Measurements from ENCODE around the gene QSOX1.

QSOX1 gene

DNA sequence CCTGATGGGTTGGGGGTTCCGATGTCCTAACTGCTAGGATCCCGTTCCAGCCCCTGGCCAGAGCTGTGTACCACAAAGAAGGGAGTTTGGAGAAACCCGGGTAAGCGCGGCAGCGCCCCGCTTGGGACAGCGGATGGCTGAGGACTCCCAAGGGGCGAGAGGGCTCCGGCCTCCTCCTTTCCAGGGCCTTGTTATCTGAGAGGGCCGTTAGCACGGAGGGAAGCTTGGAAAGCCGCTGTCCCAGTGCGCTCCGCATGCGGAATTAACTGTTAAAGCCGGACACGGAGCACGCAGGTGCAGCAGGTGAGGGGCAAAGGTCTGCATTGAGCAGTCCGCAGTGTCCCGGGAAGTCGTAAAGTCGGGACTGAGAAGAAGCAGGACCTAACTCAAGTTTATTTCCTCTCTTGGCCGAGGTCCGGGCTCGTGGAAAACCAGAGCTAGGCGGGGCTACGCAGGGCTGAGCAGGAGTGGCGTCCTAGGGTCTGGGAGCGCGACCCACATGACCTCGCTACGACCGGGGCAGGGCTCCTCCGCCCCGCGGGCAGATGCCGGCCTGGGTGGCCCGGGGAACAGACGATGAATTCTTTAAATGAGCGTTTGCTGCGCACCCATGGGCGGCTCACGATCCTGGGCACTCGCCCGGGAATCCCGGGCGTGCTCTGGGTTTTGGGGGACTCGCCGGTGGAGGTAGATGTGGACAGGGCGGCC is 79.9 kb downstream of the QSOX1 start:
- no peak for DNase-seq (ENCODE audit: low read depth in 1 of 2, low spot score in 1 of 2)

GRCh38 chr1:180235077-180235501 is 80.4 kb downstream of the QSOX1 start:
- DNase-seq (ENCODE audit: low read depth in 1 of 2, low spot score in 1 of 2): no peak

DNA sequence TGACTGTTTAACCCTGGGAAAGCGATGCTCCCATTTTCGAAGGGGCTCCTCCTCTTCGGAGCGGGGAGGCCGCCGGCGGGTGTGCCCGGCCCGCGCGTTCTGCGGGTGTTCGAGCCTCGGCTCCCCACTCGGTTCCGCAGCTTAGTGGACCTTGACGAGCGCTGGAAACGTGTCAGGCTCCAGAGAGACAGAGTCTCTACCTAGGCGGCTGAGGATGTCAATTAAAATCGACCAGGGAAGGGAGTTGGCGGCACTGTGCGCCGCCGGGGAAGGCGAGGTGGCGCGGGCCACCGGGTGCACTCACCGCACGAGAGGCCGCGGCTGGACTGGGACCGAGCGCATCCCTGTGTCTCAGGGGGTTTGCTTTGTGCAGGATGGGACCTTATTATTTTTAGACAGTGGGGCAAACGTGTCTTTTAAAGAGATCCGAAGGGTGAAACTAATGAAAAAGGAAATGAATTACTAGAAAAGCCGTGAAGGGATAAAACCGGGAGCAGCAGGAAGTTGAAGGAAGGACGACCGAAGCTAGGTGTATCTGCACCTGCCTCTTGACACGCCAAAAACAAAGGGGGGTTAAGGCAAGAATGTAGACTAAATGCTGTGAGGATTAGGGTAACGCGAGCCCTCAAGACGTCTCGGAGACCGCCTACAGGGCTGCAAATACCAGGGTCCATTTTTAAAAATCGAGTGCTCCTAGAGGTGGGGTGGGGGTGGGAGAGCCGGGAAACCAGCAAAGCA is 81.0 kb downstream of the QSOX1 start:
- no peak for DNase-seq (ENCODE audit: low read depth in 1 of 2, low spot score in 1 of 2)

- DNase-seq (ENCODE audit: low read depth in 1 of 2, low spot score in 1 of 2): no peak
Observed at GRCh38 chr1:180236698-180237509, 82.2 kb downstream of the QSOX1 start.

DNA sequence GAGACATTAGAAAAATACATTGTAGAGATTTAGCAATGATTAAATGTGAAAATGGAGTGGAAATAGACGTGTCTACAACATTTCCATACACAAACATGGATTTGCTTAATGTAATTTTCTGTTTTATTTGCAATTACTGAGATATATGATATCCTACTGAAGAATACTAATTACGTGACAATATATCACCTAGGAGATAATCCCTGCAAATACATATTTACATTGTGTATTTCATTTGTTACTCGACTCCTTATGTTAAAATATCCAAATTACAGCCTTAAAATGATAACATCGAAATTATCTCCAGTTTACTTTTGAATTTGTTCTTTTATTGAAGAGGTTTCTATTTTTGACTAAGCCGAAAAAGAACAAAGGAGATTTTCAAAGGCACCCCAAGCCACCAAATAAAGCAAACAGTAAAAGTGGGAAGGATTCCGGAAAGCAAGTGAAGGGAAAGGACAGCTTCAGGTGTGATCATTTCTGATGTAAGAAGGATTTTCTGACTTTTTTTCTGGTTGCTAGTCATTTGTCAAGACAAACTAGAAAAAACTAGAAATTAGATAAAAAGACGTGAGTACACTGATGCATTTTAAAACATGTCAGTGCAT is 83.3 kb downstream of the QSOX1 start:
- no peak for DNase-seq (ENCODE audit: low read depth in 1 of 2, low spot score in 1 of 2)

GRCh38 chr1:180238675-180239074 is 84.0 kb downstream of the QSOX1 start:
- DNase-seq (ENCODE audit: low read depth in 1 of 2, low spot score in 1 of 2): no peak

DNA sequence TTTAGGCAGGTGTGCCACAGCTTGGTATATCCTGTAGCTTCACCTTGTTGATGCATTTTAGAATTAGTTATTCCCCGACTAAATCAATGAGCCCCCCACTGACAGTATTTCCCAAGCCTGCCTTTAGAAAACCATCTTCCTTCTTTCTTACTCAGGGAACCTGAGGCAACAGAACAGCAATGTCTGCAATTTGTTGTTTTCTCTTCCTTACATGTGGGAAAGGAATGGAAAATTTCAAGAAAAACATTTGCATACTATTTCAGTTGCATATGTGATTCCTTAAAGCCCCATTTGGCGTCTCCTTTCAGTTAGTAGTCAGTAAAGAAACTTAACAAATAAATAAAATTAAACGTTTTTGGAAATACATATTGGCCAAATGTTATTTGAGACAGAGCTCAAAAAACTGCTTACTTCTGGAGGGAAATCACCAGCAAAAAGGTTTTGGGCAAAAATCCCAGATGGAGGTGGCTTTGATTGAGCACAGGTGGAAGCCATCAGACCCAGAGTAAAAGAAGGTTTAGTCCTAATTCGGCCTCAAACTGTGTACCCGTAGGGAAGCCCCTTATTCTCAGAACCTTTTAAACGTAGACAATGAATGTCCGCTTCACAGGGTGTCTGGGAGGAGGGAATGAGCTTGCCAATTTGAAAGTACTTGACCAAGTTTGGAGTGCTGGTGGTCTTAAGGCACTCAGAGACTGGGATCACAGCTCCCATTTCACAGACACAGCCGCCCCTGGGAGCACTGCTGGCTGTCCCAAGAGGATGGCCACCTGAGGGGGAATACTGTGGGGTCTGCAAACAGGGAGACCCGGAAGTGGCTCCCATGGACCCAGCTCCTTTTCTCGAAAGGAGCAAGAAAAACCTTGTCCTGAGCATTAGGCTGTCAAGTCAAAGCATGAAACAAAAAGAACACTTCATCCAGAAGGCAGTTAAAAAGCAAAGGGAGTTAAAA is 84.8 kb downstream of the QSOX1 start:
- no peak for DNase-seq (ENCODE audit: low read depth in 1 of 2, low spot score in 1 of 2)

GRCh38 chr1:180241716-180242544 is 87.3 kb downstream of the QSOX1 start:
- no peak for DNase-seq (ENCODE audit: low read depth in 1 of 2, low spot score in 1 of 2)

DNA sequence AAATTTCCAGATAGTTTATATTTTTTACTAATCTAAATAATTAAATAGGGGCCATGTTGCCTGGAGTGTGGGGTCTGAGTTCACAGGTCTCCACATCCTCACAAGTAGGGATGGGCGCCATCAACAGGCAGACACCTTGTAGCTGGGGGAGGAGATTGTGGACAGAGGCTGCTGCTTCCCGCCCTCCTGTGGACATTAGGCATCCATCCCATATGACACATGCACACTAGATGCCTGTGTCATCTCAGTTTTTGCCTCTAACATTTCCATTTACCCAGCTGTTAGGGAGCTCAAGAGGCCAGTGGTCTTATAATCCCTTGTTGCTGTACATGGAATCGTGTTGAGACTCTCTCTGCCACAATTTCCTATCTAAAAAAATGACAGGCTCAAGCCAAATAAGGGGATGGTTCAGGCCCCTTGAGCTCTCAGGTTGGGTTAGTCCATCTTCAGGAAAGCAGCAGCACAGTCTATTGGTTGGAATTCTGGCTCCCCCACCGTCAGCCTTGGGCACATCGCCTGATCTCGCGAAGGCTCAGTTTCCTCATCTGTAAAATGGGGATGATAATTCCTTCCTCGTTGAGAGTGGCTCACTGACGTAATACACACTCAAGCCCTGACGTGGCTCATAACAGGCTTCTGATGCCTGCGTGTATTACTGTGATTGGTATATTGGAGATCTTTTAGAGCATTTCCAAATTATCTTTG is 89.0 kb downstream of the QSOX1 start:
- no peak for DNase-seq (ENCODE audit: low read depth in 1 of 2, low spot score in 1 of 2)

GRCh38 chr1:180244840-180245239 is 90.2 kb downstream of the QSOX1 start:
- no peak for DNase-seq (ENCODE audit: low read depth in 1 of 2, low spot score in 1 of 2)

DNA sequence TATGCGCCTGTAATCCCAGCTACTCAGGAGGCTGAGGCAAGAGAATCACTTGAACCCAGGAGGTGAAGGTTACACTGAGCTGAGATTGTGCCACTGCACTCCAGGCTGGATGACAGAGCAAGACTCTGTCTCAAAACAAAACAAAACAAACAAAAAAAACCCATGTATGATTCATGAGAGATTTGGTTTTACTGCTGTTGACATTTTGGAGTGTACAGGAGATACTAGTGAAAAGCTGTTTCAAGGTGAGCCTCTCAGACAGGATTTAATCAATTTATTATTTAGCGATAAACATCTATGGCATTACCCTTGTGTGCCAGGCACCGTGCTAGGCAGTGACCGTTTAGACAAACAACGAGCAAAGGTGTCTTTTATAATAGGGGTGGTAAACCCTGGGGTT is 91.9 kb downstream of the QSOX1 start:
- DNase-seq (ENCODE audit: low read depth in 1 of 2, low spot score in 1 of 2): no peak

DNA sequence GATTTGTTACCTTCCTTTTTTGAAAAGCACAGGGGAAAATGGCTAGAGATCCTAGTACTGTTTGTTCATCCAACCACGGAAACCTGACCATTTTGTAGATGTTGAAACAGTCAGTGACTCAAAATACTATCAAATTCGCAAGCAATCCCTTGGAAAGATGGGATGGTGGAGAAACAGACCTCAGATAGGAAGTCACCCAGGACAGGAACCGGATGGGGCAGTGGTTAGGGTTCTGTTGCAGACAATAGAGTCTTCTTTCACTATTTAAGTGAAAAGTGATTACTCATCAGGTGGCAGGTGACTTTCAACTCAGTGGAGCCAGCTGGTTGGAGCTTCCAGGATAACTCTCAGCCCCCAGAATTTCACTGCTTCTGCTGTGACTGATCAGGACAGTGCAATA is 92.4 kb downstream of the QSOX1 start:
- no peak for DNase-seq (ENCODE audit: low read depth in 1 of 2, low spot score in 1 of 2)

- DNase-seq (ENCODE audit: low read depth in 1 of 2, low spot score in 1 of 2): no peak
Observed at GRCh38 chr1:180247580-180247979, 92.9 kb downstream of the QSOX1 start.

DNA sequence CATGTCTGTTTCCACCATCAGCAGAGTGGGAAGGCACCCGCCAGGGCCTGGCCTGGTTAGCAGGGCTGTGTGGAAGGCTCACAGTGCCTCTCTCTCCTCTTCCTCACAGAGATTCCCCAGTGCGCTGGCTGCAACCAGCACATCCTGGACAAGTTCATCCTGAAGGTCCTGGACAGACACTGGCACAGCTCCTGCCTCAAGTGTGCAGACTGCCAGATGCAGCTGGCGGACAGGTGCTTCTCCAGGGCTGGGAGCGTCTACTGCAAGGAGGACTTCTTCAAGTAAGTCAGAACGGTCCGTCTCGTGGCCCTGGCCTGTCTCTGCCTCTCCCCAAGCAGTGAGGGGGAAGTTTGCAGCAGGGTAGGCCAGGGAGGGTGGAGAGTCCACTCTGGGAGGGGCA is 93.5 kb downstream of the QSOX1 start:
- no peak for DNase-seq (ENCODE audit: low read depth in 1 of 2, low spot score in 1 of 2)

DNA sequence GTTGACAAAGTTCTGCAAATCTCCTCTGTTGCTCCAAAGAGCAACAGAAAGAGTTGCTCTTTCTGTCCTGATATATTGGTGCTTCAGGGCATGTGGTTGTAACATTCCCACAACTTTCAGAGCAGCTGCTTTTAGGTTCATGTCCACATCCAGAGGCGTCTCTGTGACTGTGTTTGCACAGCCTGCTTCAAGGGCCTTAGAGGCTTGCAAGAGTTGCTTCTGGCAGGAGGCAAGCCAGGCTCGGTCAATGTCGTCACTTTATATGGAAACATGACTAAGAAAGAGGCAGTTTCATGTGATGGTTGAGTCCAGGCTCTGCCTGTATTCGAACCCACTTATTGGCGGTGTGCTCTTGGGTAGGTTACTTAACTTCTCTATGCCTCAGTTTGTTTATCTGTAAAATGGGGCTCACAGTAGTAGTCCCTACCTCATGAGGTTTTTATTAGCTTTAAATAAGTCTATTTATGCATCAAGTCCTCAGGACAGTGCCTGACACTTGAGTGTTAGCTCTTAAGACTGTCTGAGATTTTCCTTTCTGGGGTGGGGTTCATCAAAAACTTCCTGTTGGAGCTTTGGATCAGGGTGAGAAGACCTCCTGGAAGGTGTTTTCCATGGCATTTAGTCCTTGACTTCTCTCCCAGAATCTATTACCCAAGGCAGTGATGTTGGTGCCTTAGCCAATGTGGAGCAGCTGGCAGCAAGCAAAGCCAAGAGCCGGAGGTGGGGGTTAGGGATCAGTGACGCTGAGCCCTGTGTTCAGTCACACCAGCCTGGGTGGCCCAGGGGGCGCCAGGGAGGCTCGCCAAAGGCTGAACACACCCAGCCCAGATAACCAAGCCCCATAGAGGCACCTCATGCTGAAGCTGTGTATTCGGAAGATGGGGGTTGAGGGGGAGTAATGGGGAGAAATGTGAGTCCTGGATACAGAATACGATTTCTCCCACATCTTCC is 94.3 kb downstream of the QSOX1 start:
- DNase-seq (ENCODE audit: low read depth in 1 of 2, low spot score in 1 of 2): no peak

- DNase-seq (ENCODE audit: low read depth in 1 of 2, low spot score in 1 of 2): no peak
Observed at GRCh38 chr1:180249725-180250498, 95.2 kb downstream of the QSOX1 start.

DNA sequence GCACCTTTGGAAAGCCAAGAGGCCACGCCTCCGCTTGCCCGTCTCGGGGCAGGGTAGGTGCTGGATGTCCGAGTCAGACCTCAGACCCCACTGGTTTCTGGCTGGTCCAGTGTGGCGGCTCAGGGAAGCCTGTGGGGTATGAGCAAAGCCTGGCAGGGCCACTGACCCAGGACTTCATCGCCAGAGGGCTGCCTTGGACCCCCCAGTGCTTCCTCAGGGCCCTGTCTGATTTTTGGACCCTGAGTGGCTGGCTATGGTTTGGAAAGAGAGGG is 95.8 kb downstream of the QSOX1 start:
- no peak for DNase-seq (ENCODE audit: low read depth in 1 of 2, low spot score in 1 of 2)

All from activated T-helper 1 cell treated with anti-CD3 and anti-CD28 coated beads, Interleukin-2, amount 50 U/mL, for 16 hours (primary cell).